Dendritic cell treated with granulocyte-macrophage colony-stimulating factor and Interleukin-4, amounts not matched to agents 40 ng/mL and 50 ng/mL, for 4 days (primary cell): ENCODE results near the gene LITAF.
A peak's percentile ranks its signal among the peaks of the same experiment; 100 is the strongest.

ENCODE experiments used
- H3K27ac Mint-ChIP-seq: one replicate; pipeline ENCODE4 v1.8.0; 2022; ENCODE audit warnings: mild to moderate bottlenecking, mixed read lengths
- H3K27me3 Mint-ChIP-seq: one replicate; pipeline ENCODE4 v1.8.0; 2022; ENCODE audit warnings: mild to moderate bottlenecking, mixed read lengths
- H3K36me3 Mint-ChIP-seq: one replicate; pipeline ENCODE4 v1.8.0; 2022; ENCODE audit warnings: low read depth, mixed read lengths
- H3K4me1 Mint-ChIP-seq: one replicate; pipeline ENCODE4 v1.8.0; 2022; ENCODE audit warnings: low read depth, mixed read lengths
- H3K4me3 Mint-ChIP-seq: one replicate; pipeline ENCODE4 v1.8.0; 2022; ENCODE audit warnings: mild to moderate bottlenecking, moderate library complexity, mixed read lengths
- H3K9me3 Mint-ChIP-seq: one replicate; pipeline ENCODE4 v1.8.0; 2022; ENCODE audit warnings: mixed read lengths
- intact Hi-C: fragments of 100-400 bp; cut with micrococcal nuclease; formaldehyde crosslinking; loops from one replicate; pipeline ENCODE4 v1.15.0; 2022

LITAF gene

DNA sequence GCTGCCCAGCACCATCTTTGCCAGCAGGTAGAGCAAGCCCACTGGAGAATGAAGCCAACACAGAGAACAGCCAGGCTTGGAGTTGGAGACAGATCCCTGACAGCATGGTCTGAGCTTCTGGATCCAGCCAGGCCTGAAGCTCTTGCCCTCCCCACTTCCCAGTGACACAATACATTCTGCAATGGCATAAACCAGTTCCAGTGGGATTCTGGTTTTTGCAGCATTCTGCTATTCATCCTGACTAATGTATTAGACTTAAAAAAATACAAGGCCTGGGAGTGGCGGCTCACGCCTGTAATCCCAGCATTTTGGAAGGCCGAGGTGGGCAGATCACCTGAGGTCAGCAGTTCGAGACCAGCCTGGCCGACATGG lies 40.6 kb upstream of the LITAF start:
- intact Hi-C loops = loop anchor here (5.0 kb wide), 1 partner anchor 45 kb away; no protein-coding TSS in a partner anchor
- H3K4me3 Mint-ChIP-seq = no peak overlapping the region
- peak overlapping the region; percentile 95 for H3K27ac Mint-ChIP-seq
- no peaks in the 10 kb centered on the region for H3K9me3 Mint-ChIP-seq
- peaks cover 6% of the 10 kb centered on the region for H3K36me3 Mint-ChIP-seq
- H3K4me1 Mint-ChIP-seq = peaks cover 76% of the 10 kb centered on the region
- peaks cover 2% of the 10 kb centered on the region for H3K27me3 Mint-ChIP-seq

DNA sequence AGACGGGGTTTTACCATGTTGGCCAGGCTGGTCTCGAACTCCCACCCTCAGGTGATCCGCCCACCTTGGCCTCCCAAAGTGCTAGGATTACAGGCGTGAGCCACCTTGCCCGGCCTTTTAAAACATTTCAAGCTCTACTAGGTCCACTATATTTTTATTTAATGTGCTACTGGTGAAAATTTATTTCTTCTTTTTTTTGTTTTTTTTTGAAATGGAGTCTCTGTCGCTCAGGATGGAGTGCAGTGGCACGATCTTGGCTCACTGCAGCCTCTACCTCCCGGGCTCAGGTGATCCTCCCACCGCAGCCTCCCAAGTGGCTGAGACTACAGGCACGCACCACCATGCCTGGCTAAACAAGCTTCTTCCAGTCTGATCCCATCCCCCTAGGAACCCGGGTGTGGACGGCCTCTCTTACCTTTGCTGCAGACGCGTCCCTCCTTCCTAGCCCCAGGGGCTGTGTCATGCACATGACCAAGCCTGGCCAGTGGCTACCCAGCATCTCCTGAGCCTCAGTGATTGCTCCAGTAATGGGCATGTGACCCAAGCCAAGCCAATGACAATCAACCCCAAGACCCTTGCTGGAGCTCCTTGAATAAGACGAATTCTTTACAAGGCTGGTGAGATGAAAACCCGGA lies 40.1 kb upstream of the LITAF start:
- peaks cover 6% of the 10 kb centered on the region for H3K36me3 Mint-ChIP-seq
- peaks cover 2% of the 10 kb centered on the region for H3K27me3 Mint-ChIP-seq
- intact Hi-C loops = loop anchor here (5.0 kb wide), 1 partner anchor 44 kb away; no protein-coding TSS in a partner anchor
- H3K4me1 Mint-ChIP-seq = peaks cover 76% of the 10 kb centered on the region
- H3K27ac Mint-ChIP-seq = peak overlapping the region; percentile 95
- no peaks in the 10 kb centered on the region for H3K9me3 Mint-ChIP-seq
- H3K4me3 Mint-ChIP-seq = no peak overlapping the region

DNA sequence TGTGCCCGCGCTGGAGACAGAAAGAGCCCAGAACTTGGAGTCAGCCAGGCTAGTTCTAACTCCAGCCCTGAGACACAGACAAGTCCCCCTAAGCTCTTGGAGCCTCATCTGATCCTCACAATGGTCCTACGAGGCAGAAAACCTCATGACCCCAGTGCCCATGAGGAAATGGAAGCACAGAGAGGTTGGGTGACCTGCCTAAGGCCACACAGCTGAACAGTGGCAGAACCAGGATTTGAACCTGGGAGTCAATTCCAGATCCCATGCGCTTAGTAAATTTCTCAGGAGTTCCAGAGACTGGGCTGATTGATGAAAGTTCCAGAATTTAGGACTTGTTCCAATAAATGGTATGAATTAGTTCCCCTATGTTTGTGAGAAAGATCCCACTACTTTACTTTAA lies 39.0 kb upstream of the LITAF start:
- H3K4me3 Mint-ChIP-seq = no peak overlapping the region

GRCh38 chr16:11624636-11625607 lies 38.2 kb upstream of the LITAF start:
- Mint-ChIP-seq H3K27ac (peak overlapping the region; percentile 95), H3K4me1 (peaks cover 72% of the 10 kb centered on the region), H3K27me3 (no peaks in the 10 kb centered on the region), H3K9me3 (peaks cover 8% of the 10 kb centered on the region), H3K4me3 (peak overlapping the region; percentile 57), H3K36me3 (peaks cover 6% of the 10 kb centered on the region)
- intact Hi-C loops = loop anchor here (5.0 kb wide), 1 partner anchor 43 kb away; no protein-coding TSS in a partner anchor

More for the DNA sequence above, 39.0 kb upstream of the LITAF start:
- peaks cover 6% of the 10 kb centered on the region for H3K36me3 Mint-ChIP-seq
- intact Hi-C loops = loop anchor here (5.0 kb wide), 1 partner anchor 43 kb away; no protein-coding TSS in a partner anchor
- H3K27me3 Mint-ChIP-seq = peaks cover 2% of the 10 kb centered on the region
- peak overlapping the region; percentile 95 for H3K27ac Mint-ChIP-seq
- H3K9me3 Mint-ChIP-seq = no peaks in the 10 kb centered on the region
- peaks cover 75% of the 10 kb centered on the region for H3K4me1 Mint-ChIP-seq

DNA sequence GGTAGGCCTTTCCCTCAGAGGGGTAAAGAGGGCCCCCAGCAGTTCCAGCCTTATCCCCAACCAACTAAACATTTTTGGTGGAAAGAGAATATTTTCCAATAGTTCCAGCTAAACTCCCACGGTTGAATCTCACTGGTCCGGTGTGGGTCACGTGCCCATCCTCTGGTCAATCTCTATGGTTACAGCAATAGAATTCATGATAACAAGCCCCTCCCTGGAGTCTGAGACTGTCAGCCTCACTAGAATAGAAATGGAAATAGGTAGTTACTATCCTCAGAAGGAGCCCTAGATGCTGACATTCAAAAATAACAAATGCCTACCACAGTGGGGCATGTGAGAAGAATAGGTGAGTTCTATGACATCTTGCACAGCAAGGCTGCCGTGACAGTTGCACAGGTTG lies 37.5 kb upstream of the LITAF start:
- H3K36me3 Mint-ChIP-seq = peaks cover 6% of the 10 kb centered on the region
- intact Hi-C loops = no loop called here
- peaks cover 69% of the 10 kb centered on the region for H3K4me1 Mint-ChIP-seq
- H3K27ac Mint-ChIP-seq = peak overlapping the region; percentile 95
- peaks cover 9% of the 10 kb centered on the region for H3K9me3 Mint-ChIP-seq
- no peaks in the 10 kb centered on the region for H3K27me3 Mint-ChIP-seq
- no peak overlapping the region for H3K4me3 Mint-ChIP-seq

DNA sequence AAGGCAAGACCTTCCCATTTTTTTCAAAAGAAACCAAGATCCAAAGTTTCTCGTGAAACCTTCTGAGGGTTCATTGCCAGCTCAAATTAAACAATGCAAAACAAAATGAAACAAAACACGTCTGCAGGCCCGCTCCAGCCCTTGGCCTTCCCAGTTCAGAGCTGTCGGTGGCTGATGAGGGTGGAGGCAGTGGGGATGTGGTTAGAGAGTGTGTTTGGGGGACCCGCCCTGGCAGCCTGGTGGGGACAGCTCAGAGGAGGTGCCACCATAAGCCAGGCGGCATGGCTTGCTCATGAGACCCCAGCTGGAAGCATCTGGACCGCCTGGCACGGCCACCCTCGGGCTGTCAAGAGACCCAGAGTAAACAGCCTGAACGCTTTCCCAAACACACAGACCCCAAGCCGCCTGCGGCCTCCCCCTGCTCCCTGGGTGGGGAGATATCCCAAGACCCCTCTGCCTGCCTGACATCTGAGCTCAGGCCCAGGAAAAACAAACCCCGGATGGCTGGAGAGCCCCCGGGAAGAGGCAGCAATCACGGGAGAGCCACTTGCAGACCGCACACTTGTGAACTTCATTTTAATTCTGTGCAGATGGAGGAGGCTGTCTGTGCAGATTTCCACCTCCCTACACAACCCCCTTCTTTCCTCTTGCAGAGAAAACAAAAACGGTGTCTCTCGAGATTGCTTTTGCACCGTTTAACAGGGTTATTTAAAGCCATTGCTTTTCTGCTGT lies 35.4 kb upstream of the LITAF start:
- intact Hi-C loops = no loop called here
- peaks cover 9% of the 10 kb centered on the region for H3K9me3 Mint-ChIP-seq
- peak overlapping the region; percentile 82 for H3K27ac Mint-ChIP-seq
- peaks cover 6% of the 10 kb centered on the region for H3K36me3 Mint-ChIP-seq
- no peaks in the 10 kb centered on the region for H3K27me3 Mint-ChIP-seq
- H3K4me3 Mint-ChIP-seq = peak overlapping the region; percentile 44
- H3K4me1 Mint-ChIP-seq = peaks cover 68% of the 10 kb centered on the region

- intact Hi-C loops = no loop called here
- Mint-ChIP-seq H3K36me3 (peaks cover 6% of the 10 kb centered on the region), H3K27ac (peak overlapping the region; percentile 82), H3K27me3 (no peaks in the 10 kb centered on the region), H3K4me1 (peaks cover 63% of the 10 kb centered on the region), H3K9me3 (peaks cover 9% of the 10 kb centered on the region), H3K4me3 (peak overlapping the region; percentile 44)
These were observed 34.8 kb upstream of the LITAF start for GRCh38 chr16:11621539-11621919.

DNA sequence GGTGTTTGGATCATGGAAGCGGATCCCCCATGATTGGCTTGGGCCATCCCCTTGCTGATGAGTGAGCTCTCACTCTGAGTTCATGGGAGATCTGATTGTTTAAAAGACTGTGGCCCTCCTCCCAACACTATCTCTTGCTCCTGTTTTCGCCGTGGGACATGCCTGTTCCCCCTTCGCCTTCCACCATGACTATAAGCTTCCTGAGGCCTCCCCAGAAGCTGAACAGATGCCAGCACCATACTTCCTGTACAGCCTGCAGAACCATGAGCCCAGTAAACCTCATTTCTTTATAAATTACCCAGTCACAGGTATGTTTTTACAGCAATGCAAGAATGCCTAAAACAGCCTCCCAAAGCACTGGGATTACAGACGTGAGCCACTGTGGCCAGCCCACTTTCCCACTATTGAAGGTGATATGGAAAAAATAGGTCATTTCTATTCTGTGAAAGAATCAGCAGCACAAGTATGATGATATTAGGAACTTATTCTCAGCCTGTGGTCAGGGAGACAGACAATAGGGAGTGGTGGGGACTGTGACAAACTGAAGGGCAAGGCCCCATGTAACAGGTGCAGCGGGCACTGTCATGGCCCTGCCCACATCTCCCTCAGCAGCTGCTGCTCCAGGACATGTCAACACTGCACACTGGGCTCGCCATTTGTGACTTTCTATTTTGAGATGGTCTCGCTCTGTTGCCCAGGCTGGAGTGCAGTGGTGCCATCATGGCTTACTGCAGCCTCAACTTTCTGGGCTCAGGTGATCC lies 33.7 kb upstream of the LITAF start:
- Mint-ChIP-seq H3K4me1 (peaks cover 54% of the 10 kb centered on the region), H3K4me3 (no peak overlapping the region), H3K36me3 (peaks cover 6% of the 10 kb centered on the region), H3K27me3 (no peaks in the 10 kb centered on the region), H3K27ac (peak overlapping the region; percentile 80), H3K9me3 (peaks cover 9% of the 10 kb centered on the region)
- intact Hi-C loops = no loop called here

- Mint-ChIP-seq H3K4me3 (no peak overlapping the region), H3K27ac (peak overlapping the region; percentile 80), H3K9me3 (peaks cover 9% of the 10 kb centered on the region), H3K36me3 (peaks cover 6% of the 10 kb centered on the region), H3K27me3 (no peaks in the 10 kb centered on the region), H3K4me1 (peaks cover 52% of the 10 kb centered on the region)
- intact Hi-C loops = no loop called here
These were observed 32.7 kb upstream of the LITAF start for GRCh38 chr16:11619327-11619851.

- Mint-ChIP-seq H3K4me1 (peaks cover 57% of the 10 kb centered on the region), H3K9me3 (peaks cover 9% of the 10 kb centered on the region), H3K4me3 (no peak overlapping the region), H3K27ac (peak overlapping the region; percentile 80), H3K27me3 (no peaks in the 10 kb centered on the region), H3K36me3 (no peaks in the 10 kb centered on the region)
- intact Hi-C loops = no loop called here
These were observed 31.5 kb upstream of the LITAF start for GRCh38 chr16:11618107-11618717.

GRCh38 chr16:11615748-11616447 lies 29.2 kb upstream of the LITAF start:
- Mint-ChIP-seq H3K27me3 (peaks cover 5% of the 10 kb centered on the region), H3K36me3 (no peaks in the 10 kb centered on the region), H3K4me1 (peaks cover 62% of the 10 kb centered on the region), H3K27ac (no peak overlapping the region), H3K4me3 (no peak overlapping the region), H3K9me3 (peaks cover 9% of the 10 kb centered on the region)
- intact Hi-C loops = no loop called here

GRCh38 chr16:11614587-11615175 lies 28.0 kb upstream of the LITAF start:
- Mint-ChIP-seq H3K27ac (peak overlapping the region; percentile 91), H3K27me3 (peaks cover 9% of the 10 kb centered on the region), H3K4me3 (no peak overlapping the region), H3K4me1 (peaks cover 68% of the 10 kb centered on the region), H3K36me3 (no peaks in the 10 kb centered on the region), H3K9me3 (no peaks in the 10 kb centered on the region)
- intact Hi-C loops = no loop called here
